Measurements from ENCODE around the gene EYS.
A peak's percentile ranks its signal among the peaks of the same experiment; 100 is the strongest.

Gene EYS

DNA sequence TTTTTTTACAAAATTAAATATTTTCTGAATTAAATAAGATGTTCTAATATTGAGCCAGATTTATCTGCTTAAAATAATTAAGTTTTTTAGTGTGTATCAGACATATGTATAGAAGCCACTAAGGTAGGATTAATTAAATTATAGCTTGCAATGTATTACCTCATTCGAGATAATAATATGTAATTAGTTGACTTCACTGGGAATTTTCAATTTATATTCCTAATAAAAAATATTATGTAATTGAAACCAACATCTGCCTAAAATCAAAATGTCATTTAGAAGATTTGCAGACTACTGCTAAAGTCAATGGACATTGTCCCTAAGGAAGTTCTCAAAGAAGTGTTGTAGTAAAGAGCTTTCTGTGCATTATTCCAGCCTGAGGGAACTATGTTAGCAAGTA is 254.7 kb downstream of the EYS start:
- Histone ChIP-seq H3K9me3 (ENCODE audit: severe bottlenecking) (no peaks in the 10 kb centered on the region), H3K4me1 (ENCODE audit: insufficient read depth, poor library complexity, severe bottlenecking) (no peaks in the 10 kb centered on the region), H3K36me3 (ENCODE audit: low read depth) (no peaks in the 10 kb centered on the region), H3K27ac (ENCODE audit: poor library complexity, severe bottlenecking) (no peak overlapping the region), H3K27me3 (ENCODE audit: insufficient read depth, poor library complexity, severe bottlenecking) (no peaks in the 10 kb centered on the region), H3K4me3 (ENCODE audit: severe bottlenecking) (no peak overlapping the region)
- TF ChIP-seq, protein P1, sequence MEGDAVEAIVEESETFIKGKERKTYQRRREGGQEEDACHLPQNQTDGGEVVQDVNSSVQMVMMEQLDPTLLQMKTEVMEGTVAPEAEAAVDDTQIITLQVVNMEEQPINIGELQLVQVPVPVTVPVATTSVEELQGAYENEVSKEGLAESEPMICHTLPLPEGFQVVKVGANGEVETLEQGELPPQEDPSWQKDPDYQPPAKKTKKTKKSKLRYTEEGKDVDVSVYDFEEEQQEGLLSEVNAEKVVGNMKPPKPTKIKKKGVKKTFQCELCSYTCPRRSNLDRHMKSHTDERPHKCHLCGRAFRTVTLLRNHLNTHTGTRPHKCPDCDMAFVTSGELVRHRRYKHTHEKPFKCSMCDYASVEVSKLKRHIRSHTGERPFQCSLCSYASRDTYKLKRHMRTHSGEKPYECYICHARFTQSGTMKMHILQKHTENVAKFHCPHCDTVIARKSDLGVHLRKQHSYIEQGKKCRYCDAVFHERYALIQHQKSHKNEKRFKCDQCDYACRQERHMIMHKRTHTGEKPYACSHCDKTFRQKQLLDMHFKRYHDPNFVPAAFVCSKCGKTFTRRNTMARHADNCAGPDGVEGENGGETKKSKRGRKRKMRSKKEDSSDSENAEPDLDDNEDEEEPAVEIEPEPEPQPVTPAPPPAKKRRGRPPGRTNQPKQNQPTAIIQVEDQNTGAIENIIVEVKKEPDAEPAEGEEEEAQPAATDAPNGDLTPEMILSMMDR (IDR thresholded peaks at IDR 0.05; ENCODE audit: poor library complexity, severe bottlenecking): no peak
- ATAC-seq (ENCODE audit: low read depth): no peak
- DNase-seq (ENCODE audit: low spot score): no peak

DNA sequence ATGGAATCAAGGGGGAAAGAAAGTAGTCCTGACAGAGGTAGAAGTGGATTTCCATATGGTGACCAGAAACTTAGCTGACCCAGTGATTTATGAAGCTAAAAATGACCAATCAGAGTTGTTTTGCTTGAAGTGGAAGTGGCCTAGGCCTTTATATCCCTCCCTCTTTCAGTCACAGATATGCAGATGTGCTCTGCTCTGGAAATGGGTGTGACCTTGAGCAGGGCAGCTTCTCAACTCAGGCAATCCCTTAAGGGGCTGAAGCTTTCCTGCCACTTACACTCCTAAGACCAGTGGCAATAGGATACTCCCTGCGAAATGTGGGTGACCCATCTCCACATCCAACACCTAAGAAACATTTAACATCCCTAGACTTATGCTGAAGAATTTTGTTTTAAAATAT is 256.6 kb downstream of the EYS start:
- TF ChIP-seq, protein P1 (IDR thresholded peaks at IDR 0.05; ENCODE audit: poor library complexity, severe bottlenecking): no peak
- 0 out of 3 replicates have a peak, but pooled peaks have one; percentile 14 for ATAC-seq (ENCODE audit: low read depth)
- no peaks in the 10 kb centered on the region for H3K27me3 ChIP-seq (ENCODE audit: insufficient read depth, poor library complexity, severe bottlenecking)

DNA sequence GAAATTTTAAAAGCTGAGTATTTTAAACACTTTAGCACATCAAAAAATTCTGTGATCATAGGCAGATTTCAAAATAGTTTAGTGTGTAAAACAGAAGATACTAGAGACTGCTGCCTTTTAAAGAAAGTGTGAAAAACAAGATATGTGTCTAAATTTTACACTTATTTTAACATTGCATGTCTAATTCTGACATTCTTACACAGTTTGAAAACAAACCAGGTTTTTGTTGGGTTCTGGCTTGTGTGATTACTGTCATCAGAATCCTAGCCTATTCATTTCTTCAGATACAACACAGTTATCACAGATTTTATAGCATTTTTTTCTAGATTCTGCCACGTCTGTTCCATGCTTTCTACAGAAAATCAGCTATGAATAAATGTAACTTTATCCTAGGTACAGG is 257.1 kb downstream of the EYS start:
- TF ChIP-seq, protein P1 (IDR thresholded peaks at IDR 0.05; ENCODE audit: poor library complexity, severe bottlenecking): no peak
- Histone ChIP-seq H3K27me3 (ENCODE audit: insufficient read depth, poor library complexity, severe bottlenecking) (no peaks in the 10 kb centered on the region), H3K36me3 (ENCODE audit: low read depth) (no peaks in the 10 kb centered on the region), H3K9me3 (ENCODE audit: severe bottlenecking) (no peaks in the 10 kb centered on the region), H3K4me1 (ENCODE audit: insufficient read depth, poor library complexity, severe bottlenecking) (no peaks in the 10 kb centered on the region), H3K4me3 (ENCODE audit: severe bottlenecking) (no peak overlapping the region), H3K27ac (ENCODE audit: poor library complexity, severe bottlenecking) (no peak overlapping the region)
- DNase-seq (ENCODE audit: low spot score) (no peak), ATAC-seq (ENCODE audit: low read depth) (no peak)

More for the DNA sequence above, 256.6 kb downstream of the EYS start:
- DNase-seq (ENCODE audit: low spot score): no peak
- H3K27ac ChIP-seq (ENCODE audit: poor library complexity, severe bottlenecking): no peak overlapping the region
- no peak overlapping the region for H3K4me3 ChIP-seq (ENCODE audit: severe bottlenecking)
- no peaks in the 10 kb centered on the region for H3K36me3 ChIP-seq (ENCODE audit: low read depth)
- H3K9me3 ChIP-seq (ENCODE audit: severe bottlenecking): no peaks in the 10 kb centered on the region
- no peaks in the 10 kb centered on the region for H3K4me1 ChIP-seq (ENCODE audit: insufficient read depth, poor library complexity, severe bottlenecking)

DNA sequence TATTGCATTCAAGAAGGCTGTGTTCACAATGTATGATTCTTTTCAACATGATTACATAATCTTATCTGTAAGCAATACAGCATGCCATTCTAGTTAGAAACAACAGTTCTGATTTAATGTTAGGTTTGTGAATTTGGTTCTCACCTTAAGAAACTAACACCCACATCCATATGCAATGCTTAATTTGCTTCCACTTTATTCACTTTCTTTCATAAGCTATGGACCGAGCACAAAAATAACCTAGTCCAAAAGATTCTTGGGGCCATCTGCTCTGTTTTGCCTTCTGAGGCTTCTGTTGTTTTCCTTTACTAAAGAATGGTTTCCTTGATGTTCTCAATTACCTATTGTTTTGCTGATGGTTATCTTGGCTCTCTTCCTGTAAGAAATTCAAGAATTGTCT is 258.2 kb downstream of the EYS start:
- H3K36me3 ChIP-seq (ENCODE audit: low read depth): no peaks in the 10 kb centered on the region
- H3K4me1 ChIP-seq (ENCODE audit: insufficient read depth, poor library complexity, severe bottlenecking): no peaks in the 10 kb centered on the region
- no peak overlapping the region for H3K27ac ChIP-seq (ENCODE audit: poor library complexity, severe bottlenecking)
- TF ChIP-seq, protein P1 (IDR thresholded peaks at IDR 0.05; ENCODE audit: poor library complexity, severe bottlenecking): no peak
- no peaks in the 10 kb centered on the region for H3K27me3 ChIP-seq (ENCODE audit: insufficient read depth, poor library complexity, severe bottlenecking)
- DNase-seq (ENCODE audit: low spot score): no peak
- H3K9me3 ChIP-seq (ENCODE audit: severe bottlenecking): no peaks in the 10 kb centered on the region
- no peak overlapping the region for H3K4me3 ChIP-seq (ENCODE audit: severe bottlenecking)
- ATAC-seq (ENCODE audit: low read depth): no peak

DNA sequence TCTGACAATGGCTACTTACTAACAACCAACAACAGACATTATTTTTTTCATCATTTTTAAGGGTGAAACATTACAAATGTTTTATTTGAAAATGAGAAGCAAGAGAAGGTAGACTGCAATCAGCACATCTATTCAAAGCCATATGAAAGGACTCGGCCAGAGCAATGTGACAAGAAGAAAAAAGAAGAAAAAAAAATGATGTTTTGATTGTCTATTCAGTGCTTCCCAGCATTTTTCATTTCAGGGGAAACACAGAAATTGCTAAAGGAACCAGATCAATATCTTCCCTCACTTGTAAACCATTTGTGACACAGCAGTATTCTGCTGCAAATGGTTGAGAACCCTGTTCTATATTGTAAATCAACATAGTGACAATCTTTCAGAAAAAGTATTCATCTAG is 270.7 kb downstream of the EYS start:
- Histone ChIP-seq H3K36me3 (ENCODE audit: low read depth) (no peaks in the 10 kb centered on the region), H3K4me1 (ENCODE audit: insufficient read depth, poor library complexity, severe bottlenecking) (no peaks in the 10 kb centered on the region), H3K4me3 (ENCODE audit: severe bottlenecking) (no peak overlapping the region), H3K27me3 (ENCODE audit: insufficient read depth, poor library complexity, severe bottlenecking) (no peaks in the 10 kb centered on the region), H3K9me3 (ENCODE audit: severe bottlenecking) (no peaks in the 10 kb centered on the region), H3K27ac (ENCODE audit: poor library complexity, severe bottlenecking) (no peak overlapping the region)
- DNase-seq (ENCODE audit: low spot score): no peak
- TF ChIP-seq, protein P1 (IDR thresholded peaks at IDR 0.05; ENCODE audit: poor library complexity, severe bottlenecking): no peak
- no peak for ATAC-seq (ENCODE audit: low read depth)

Measured in RWPE2 (cell line).